ENCODE results near the gene TMEM273. TPM values are rescaled to one million over a fixed set of nuclear protein-coding genes. Genes with fewer than 3 reads are reported as not detected.
A peak's percentile ranks its signal among the peaks of the same experiment; 100 is the strongest.

TMEM273 gene
- total and polyA plus RNA-seq, 2 of the 4 experiments (the other 2 are of a cell fraction) = not detected

- no peak overlapping the region for H3K56ac ChIP-seq (ENCODE audit: extremely low read depth, insufficient read depth, low read length)
- WGBS, 2 experiments (ENCODE audit: extremely low coverage in 2 of 2, insufficient read length in 1 of 2) = 83% methylated on average over 1 of the region's 8 CpGs; no CpG with 5 or more reads in 1 of the 2 experiments
- no peak overlapping the region for H2BK5ac ChIP-seq (ENCODE audit: low read depth, low read length, poor library complexity, severe bottlenecking)
- in situ Hi-C loops (cut with MboI; ENCODE audit: low sequenced_read_pairs) = no loop called here
- H3K9me1 ChIP-seq (ENCODE audit: insufficient read depth, low read length) = peaks cover 25% of the 10 kb centered on the region
- no peaks in the 10 kb centered on the region for H3K27me3 ChIP-seq (ENCODE audit: control insufficient read depth, insufficient read depth, low read length)
- H3K9me3 ChIP-seq (ENCODE audit: control insufficient read depth, insufficient read depth, low read length) = no peaks in the 10 kb centered on the region
- no peak overlapping the region for H3K18ac ChIP-seq (ENCODE audit: low read depth, low read length)
- peak overlapping the region; percentile 38; the same call in 1 of the 2 replicates for H4K91ac ChIP-seq (ENCODE audit: insufficient read depth, low read depth, low read length)
- H3K4me2 ChIP-seq (ENCODE audit: low read depth, low read length) = no peak overlapping the region
- TF ChIP-seq RCOR1 (IDR thresholded peaks at IDR 0.05; ENCODE audit: insufficient replicate concordance, low read length) (no peak), POLR2A (IDR thresholded peaks at IDR 0.05; ENCODE audit: low read depth, low read length) (no peak), CTCF (conservative IDR thresholded peaks at IDR 0.05; ENCODE audit: low read depth, low read length) (no peak), RAD21 (IDR thresholded peaks at IDR 0.05; ENCODE audit: low read length) (no peak), FOS (IDR thresholded peaks at IDR 0.05; ENCODE audit: low read depth, low read length) (no peak), CEBPB (IDR thresholded peaks at IDR 0.05; ENCODE audit: low read depth, low read length) (no peak), MAFK (IDR thresholded peaks at IDR 0.05; ENCODE audit: low read depth, low read length) (no peak), BHLHE40 (IDR thresholded peaks at IDR 0.05; ENCODE audit: low read depth, low read length) (no peak), MXI1 (IDR thresholded peaks at IDR 0.05; ENCODE audit: borderline replicate concordance, low read depth, low read length) (no peak), ELK1 (IDR thresholded peaks at IDR 0.05; ENCODE audit: borderline replicate concordance, low read depth, low read length) (no peak), USF2 (IDR thresholded peaks at IDR 0.05; ENCODE audit: low read depth, low read length) (no peak), SMC3 (IDR thresholded peaks at IDR 0.05; ENCODE audit: low read depth, low read length) (no peak), NFE2L2 (IDR thresholded peaks at IDR 0.05; ENCODE audit: low read depth, low read length) (no peak), CHD1 (IDR thresholded peaks at IDR 0.05; ENCODE audit: low read depth, low read length) (no peak), MAZ (IDR thresholded peaks at IDR 0.05; ENCODE audit: borderline replicate concordance, low read depth, low read length) (no peak), RFX5 (IDR thresholded peaks at IDR 0.05; ENCODE audit: low read depth, low read length) (no peak)
- no peak overlapping the region for H3K4me3 ChIP-seq (ENCODE audit: insufficient read depth, low read depth, low read length)
- peak overlapping the region; percentile 97; the same call in 1 of the 2 replicates for H2BK20ac ChIP-seq (ENCODE audit: low read depth, low read length)
- peak overlapping the region; percentile 99 for H3K4ac ChIP-seq (ENCODE audit: low read depth, low read length)
- no peak overlapping the region for H2AFZ ChIP-seq (replicated peaks; ENCODE audit: low read length, poor library complexity)
- ATAC-seq (ENCODE audit: low read depth) = no peak
- ChIA-PET CTCF (no interaction called here), POLR2A (ENCODE audit: unreplicated experiment) (no interaction called here)
- H3K9ac ChIP-seq (ENCODE audit: low read depth, low read length) = no peak overlapping the region
- dilution Hi-C loops (cut with HindIII; ENCODE audit: low sequenced_read_pairs, unreplicated experiment) = no loop called here
- no peaks in the 10 kb centered on the region for H4K20me1 ChIP-seq (ENCODE audit: insufficient read depth, low read length)
- no peak overlapping the region for H3K23ac ChIP-seq (ENCODE audit: low read depth, low read length)
- H2AK9ac ChIP-seq (replicated peaks; ENCODE audit: low read depth, low read length, poor library complexity) = peak overlapping the region; percentile 45
- H3K27ac ChIP-seq (ENCODE audit: insufficient read depth, low read length) = no peak overlapping the region
- H3K14ac ChIP-seq (replicated peaks; ENCODE audit: low read depth, low read length) = no peak overlapping the region; the same call in 1 of the 2 replicates
- no peaks in the 10 kb centered on the region for H3K79me1 ChIP-seq (ENCODE audit: low read depth in 1 of 2, low read length in 2 of 2)
- peak overlapping the region; percentile 35; the same call in 1 of the 2 replicates for H2BK120ac ChIP-seq (ENCODE audit: low read depth, low read length)
- intact Hi-C loops (cut with micrococcal nuclease) = no loop called here
- no peak for DNase-seq
- no peak overlapping the region for H4K8ac ChIP-seq (ENCODE audit: low read depth in 2 of 2, low read length in 2 of 2)
- no peaks in the 10 kb centered on the region for H3K36me3 ChIP-seq (ENCODE audit: control insufficient read depth, insufficient read depth, low read length)
- H2BK15ac ChIP-seq (ENCODE audit: low read depth, low read length) = no peak overlapping the region
- peaks cover 14% of the 10 kb centered on the region for H3K4me1 ChIP-seq (ENCODE audit: control insufficient read depth, insufficient read depth, low read length)
- H2AK5ac ChIP-seq (ENCODE audit: low read depth, low read length) = peak overlapping the region; percentile 65
- H4K5ac ChIP-seq (ENCODE audit: low read depth, low read length) = no peak overlapping the region
- BruUV-seq (replicated peaks) = no TSS peak
Observed at GRCh38 chr10:49175587-49176309, 12.4 kb downstream of the TMEM273 start.
